H1 (cell line): Measurements from ENCODE around the gene CERS3. TPM values are rescaled to one million over a fixed set of nuclear protein-coding genes. Genes with fewer than 3 reads are reported as not detected.

Experiments used
- CHD2 ChIP-seq: IDR thresholded peaks from 2 replicates; pipeline ENCODE4 v1.6.1; 2012; ENCODE audit warnings: low read length, improper control_type of control experiment
- E2F6 ChIP-seq: IDR thresholded peaks from 2 replicates; pipeline ENCODE4 v1.6.1; 2012; ENCODE audit warnings: inconsistent platforms
- NRF1 ChIP-seq: IDR thresholded peaks from 2 replicates; pipeline ENCODE4 v1.6.1; 2011; ENCODE audit warnings: mild to moderate bottlenecking, low read depth, low read length, improper control_type of control experiment
- RFX5 ChIP-seq: IDR thresholded peaks from 2 replicates; pipeline ENCODE4 v1.6.1; 2011; ENCODE audit warnings: low read depth, low read length, improper control_type of control experiment, borderline replicate concordance
- TAF7 ChIP-seq: optimal IDR thresholded peaks from 2 replicates; pipeline ENCODE3; 2011; ENCODE audit warnings: low read depth, mild to moderate bottlenecking, inconsistent platforms, low read length, moderate library complexity, borderline replicate concordance
- TBP ChIP-seq: IDR thresholded peaks from 2 replicates; pipeline ENCODE4 v1.6.1; 2011; ENCODE audit warnings: low read depth, low read length, improper control_type of control experiment
- polyA plus RNA-seq, 7 experiments: library from polyadenylated mRNA; depleted of rRNA in 3 of 7; stranded (reverse) in 5 of 7; unstranded in 2 of 7; fragments of >200 nt in 5 of 7; fragments of 200-250 nt in 2 of 7; gene quantifications; 1 replicate in 5 of 7; 2 replicates in 1 of 7; 4 replicates in 1 of 7; pipeline versions ENCODE4 v1.2.1 to v1.2.3, GENCODE V29; 2011 to 2013; ENCODE audit warnings: missing spikeins in 2 of 7, mixed read lengths in 2 of 7
- total RNA-seq: library from RNA; stranded (reverse); fragmentation: NEBNext Ultra II Directional; extraction: Animal tissue kit (Norgen Biotek cat#: 25700); gene quantifications from 2 replicates; pipeline ENCODE4 v1.2.1, GENCODE V29; 2021

The CERS3 gene
- total and polyA plus RNA-seq, 2 of the 8 experiments (the other 6 are each of a cell fraction or from before 2014, with no cell fraction given), result 0.62 TPM; not detected in 1

DNA sequence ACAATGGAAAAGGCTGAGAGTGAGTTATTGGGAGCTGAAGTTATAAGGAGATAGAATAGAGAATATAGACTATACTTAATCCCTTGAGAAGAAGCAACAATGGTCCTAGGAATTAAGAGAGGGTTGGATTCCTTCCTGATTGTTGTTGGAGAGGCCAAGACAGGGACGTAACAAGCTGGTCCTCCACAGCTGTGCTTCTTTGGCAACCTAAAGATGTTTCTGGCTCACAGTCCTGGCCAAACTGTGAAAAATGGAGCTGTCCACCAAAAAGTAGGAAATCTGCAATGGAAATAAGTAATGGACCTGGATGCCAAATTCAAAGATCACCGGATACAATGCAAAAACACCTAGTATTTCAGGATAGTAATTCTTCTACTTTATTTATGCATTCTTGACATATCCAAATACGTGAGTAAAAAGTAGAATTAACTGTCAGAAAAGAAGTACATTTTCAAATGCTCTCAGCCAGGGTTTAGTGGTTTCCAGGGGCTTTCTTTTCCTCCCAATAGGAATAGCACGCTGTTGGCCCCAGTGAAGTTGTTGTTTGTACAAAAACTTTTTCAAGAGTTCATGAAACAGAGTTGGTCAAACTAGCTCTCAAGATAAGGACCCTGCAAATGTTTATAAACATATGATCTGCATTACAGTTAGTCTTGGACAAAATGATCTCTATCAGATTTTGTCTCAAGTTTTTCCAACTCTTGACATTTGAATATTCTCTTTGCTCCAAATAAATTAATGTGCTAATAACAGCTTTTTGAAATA is 28.3 kb downstream of the CERS3 start (continued):
- no peak for TF ChIP-seq E2F6
- TF ChIP-seq NRF1, result no peak
- TF ChIP-seq RFX5, result no peak
- TF ChIP-seq CHD2, result no peak
- no peak for TF ChIP-seq TAF7
- no peak for TF ChIP-seq TBP
